ENCODE measurements around the gene HESX1.

Gene HESX1

GRCh38 chr3:57166660-57167059 is 33.1 kb downstream of the HESX1 start:
- ATAC-seq = no peak

- no peak for ATAC-seq
These were observed 34.1 kb downstream of the HESX1 start for GRCh38 chr3:57165641-57166040.

GRCh38 chr3:57164657-57165573 is 34.9 kb downstream of the HESX1 start, which contains the start of gene IL17RD:
Gene IL17RD (minus strand): TSS chr3:57165353. CDS start chr3:57165286, 67 bp downstream.
- peak; percentile 42 to 68 for ATAC-seq

GRCh38 chr3:57164217-57164656 is 35.5 kb downstream of the HESX1 start:
- ATAC-seq = peak; percentile 12 to 22

GRCh38 chr3:57163751-57164150 is 36.0 kb downstream of the HESX1 start:
- ATAC-seq = no peak

- ATAC-seq = no peak
These were observed 37.9 kb downstream of the HESX1 start for GRCh38 chr3:57161915-57162314.

GRCh38 chr3:57160765-57161538 is 38.8 kb downstream of the HESX1 start:
- no peak for ATAC-seq

GRCh38 chr3:57160076-57160764 is 39.6 kb downstream of the HESX1 start:
- no peak for ATAC-seq

GRCh38 chr3:57158813-57159738 is 40.7 kb downstream of the HESX1 start:
- no peak for ATAC-seq

- no peak for ATAC-seq
These were observed 41.5 kb downstream of the HESX1 start for GRCh38 chr3:57158325-57158724.

- no peak for ATAC-seq
These were observed 42.2 kb downstream of the HESX1 start for GRCh38 chr3:57157545-57157944.

GRCh38 chr3:57155310-57155643 is 44.5 kb downstream of the HESX1 start:
- no peak for ATAC-seq

- no peak for ATAC-seq
These were observed 45.1 kb downstream of the HESX1 start for GRCh38 chr3:57154470-57155309.

GRCh38 chr3:57152151-57153143 is 47.3 kb downstream of the HESX1 start:
- no peak for ATAC-seq

GRCh38 chr3:57151749-57152148 is 48.0 kb downstream of the HESX1 start:
- no peak for ATAC-seq

GRCh38 chr3:57151021-57151449 is 48.7 kb downstream of the HESX1 start:
- ATAC-seq = no peak

- ATAC-seq = no peak
These were observed 49.6 kb downstream of the HESX1 start for GRCh38 chr3:57150113-57150581.

All from activated CD4-positive, CD25-positive, alpha-beta regulatory T cell treated with anti-CD3 and anti-CD28 coated beads, Interleukin-2, amount 50 U/mL, for 24 hours (primary cell).